Limb (tissue), 2 donors: ENCODE measurements around the gene FAM193A.
A peak's percentile ranks its signal among the peaks of the same experiment; 100 is the strongest.
"Not testable (repeated sequence)": the region's sequence is repeated elsewhere in the genome, so short reads cannot be mapped to it uniquely, and the experiment has no call there.

Experiments used
- DNase-seq, 2 donors: peaks; one replicate each; pipeline ENCODE4 v3.0.0-alpha.2; 2016; ENCODE audit errors: extremely low spot score in 2 of 2

The FAM193A gene

GRCh38 chr4:2649604-2650114, 113.2 kb downstream of the FAM193A start:
- no peak for DNase-seq

- DNase-seq, result no peak
Observed at GRCh38 chr4:2650276-2650675, 113.8 kb downstream of the FAM193A start.

- DNase-seq, result no peak
Observed at GRCh38 chr4:2651546-2651945, 115.1 kb downstream of the FAM193A start.

GRCh38 chr4:2651998-2652397, 115.6 kb downstream of the FAM193A start:
- no peak for DNase-seq

- DNase-seq, result no peak
Observed at GRCh38 chr4:2652415-2653160, 116.1 kb downstream of the FAM193A start.

GRCh38 chr4:2660596-2661211, 124.3 kb downstream of the FAM193A start:
- DNase-seq, result peak in 1 of 2 donors; percentile 17

- no peak for DNase-seq
Observed at GRCh38 chr4:2662598-2662997, 126.2 kb downstream of the FAM193A start.

GRCh38 chr4:2663275-2663674, 126.8 kb downstream of the FAM193A start:
- no peak for DNase-seq

GRCh38 chr4:2666722-2667247, 130.3 kb downstream of the FAM193A start:
- no peak for DNase-seq

GRCh38 chr4:2667428-2667827, 131.0 kb downstream of the FAM193A start:
- DNase-seq, result no peak

- no peak for DNase-seq
Observed at GRCh38 chr4:2671267-2671895, 134.9 kb downstream of the FAM193A start.

- DNase-seq, result no peak
Observed at GRCh38 chr4:2672082-2672481, 135.6 kb downstream of the FAM193A start.

- DNase-seq, result no peak
Observed at GRCh38 chr4:2672700-2673099, 136.3 kb downstream of the FAM193A start.

- no peak for DNase-seq
Observed at GRCh38 chr4:2673157-2673556, 136.7 kb downstream of the FAM193A start.

GRCh38 chr4:2679762-2680161, 143.3 kb downstream of the FAM193A start:
- DNase-seq, result not testable (repeated sequence)

- no peak for DNase-seq
Observed at GRCh38 chr4:2684486-2684885, 148.0 kb downstream of the FAM193A start.

- no peak for DNase-seq
Observed at GRCh38 chr4:2685541-2685940, 149.1 kb downstream of the FAM193A start.

- no peak for DNase-seq
Observed at GRCh38 chr4:2686379-2687265, 150.2 kb downstream of the FAM193A start.

- no peak for DNase-seq
Observed at GRCh38 chr4:2688281-2688680, 151.8 kb downstream of the FAM193A start.

GRCh38 chr4:2688697-2689096, 152.2 kb downstream of the FAM193A start:
- no peak for DNase-seq

GRCh38 chr4:2689114-2689513, 152.7 kb downstream of the FAM193A start:
- no peak for DNase-seq
